ENCODE measurements around the gene MPC1L. TPM values are rescaled to one million over a fixed set of nuclear protein-coding genes. Genes with fewer than 3 reads are reported as not detected.
"Not testable (repeated sequence)": the region's sequence is repeated elsewhere in the genome, so short reads cannot be mapped to it uniquely, and the experiment has no call there.

MPC1L gene
- total RNA-seq (2021; fragmentation: NEBNext Ultra II Directional; extraction: Animal tissue kit (Norgen Biotek cat#: 25700)) = not detected
- long read RNA-seq = 0 reads

DNA sequence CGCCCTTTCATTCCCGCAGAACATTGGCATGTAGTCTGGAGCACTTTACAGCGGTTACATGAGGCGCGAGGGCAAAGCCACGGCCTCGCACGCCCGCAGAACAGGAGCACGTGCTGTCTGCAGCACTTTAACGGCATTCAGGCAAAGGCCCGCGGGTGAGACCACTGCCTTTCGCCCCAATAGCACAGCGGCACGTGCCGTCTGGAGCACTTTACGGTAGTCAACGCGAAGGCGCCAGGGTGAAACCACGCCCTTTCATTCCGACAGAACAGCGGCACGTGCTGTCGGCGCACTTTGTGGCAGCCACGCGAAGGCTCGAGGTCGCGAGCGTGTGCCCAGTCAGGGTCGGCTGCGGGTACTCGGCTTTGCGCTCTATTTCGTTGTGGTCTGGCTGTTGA lies at the start of gene MPC1L:
Gene MPC1L (plus strand): TSS at position 290 of the 398 bp plus-strand sequence. CDS start 138 bp downstream, outside the sequence.
- DNase-seq = no peak
- Mint-ChIP-seq H3K4me3 (no peak within 1 kb of the TSS), H3K9me3 (no peaks in the 10 kb centered on the region), H3K4me1 (ENCODE audit: low read depth) (no peaks in the 10 kb centered on the region), H3K27ac (no peak within 1 kb of the TSS), H3K36me3 (ENCODE audit: low read depth) (no peaks in the 10 kb centered on the region), H3K27me3 (ENCODE audit: insufficient read depth) (no peaks in the 10 kb centered on the region)
- no peak for TF ChIP-seq CTCF (IDR thresholded peaks at IDR 0.05)

DNA sequence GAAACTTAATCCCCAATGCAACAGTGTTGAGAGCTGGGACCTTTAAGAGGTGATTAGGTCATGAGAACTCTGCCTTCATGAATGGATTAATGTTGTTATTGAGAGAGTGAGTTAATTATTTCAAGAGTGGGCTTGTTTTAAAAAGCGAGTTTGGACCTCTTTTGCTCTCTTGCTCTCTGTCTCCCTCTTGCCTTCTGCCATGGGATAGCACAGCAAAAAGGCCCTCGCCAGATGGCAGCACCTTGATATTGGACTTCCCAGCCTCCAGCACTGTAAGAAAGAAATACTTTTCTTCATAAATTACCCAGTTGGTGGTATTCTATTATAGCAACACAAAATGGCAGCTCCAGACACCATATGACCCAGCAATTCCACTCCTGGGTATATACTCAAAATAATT lies 49.5 kb upstream of the MPC1L start:
- Mint-ChIP-seq H3K27me3 (ENCODE audit: insufficient read depth) (peaks cover 9% of the 10 kb centered on the region), H3K4me3 (no peak overlapping the region), H3K27ac (no peak overlapping the region), H3K36me3 (ENCODE audit: low read depth) (no peaks in the 10 kb centered on the region), H3K4me1 (ENCODE audit: low read depth) (peaks cover 6% of the 10 kb centered on the region; the same call in 1 of the 2 replicates), H3K9me3 (no peaks in the 10 kb centered on the region)
- DNase-seq = no peak
- peak; percentile 60 for TF ChIP-seq CTCF (IDR thresholded peaks at IDR 0.05)

DNA sequence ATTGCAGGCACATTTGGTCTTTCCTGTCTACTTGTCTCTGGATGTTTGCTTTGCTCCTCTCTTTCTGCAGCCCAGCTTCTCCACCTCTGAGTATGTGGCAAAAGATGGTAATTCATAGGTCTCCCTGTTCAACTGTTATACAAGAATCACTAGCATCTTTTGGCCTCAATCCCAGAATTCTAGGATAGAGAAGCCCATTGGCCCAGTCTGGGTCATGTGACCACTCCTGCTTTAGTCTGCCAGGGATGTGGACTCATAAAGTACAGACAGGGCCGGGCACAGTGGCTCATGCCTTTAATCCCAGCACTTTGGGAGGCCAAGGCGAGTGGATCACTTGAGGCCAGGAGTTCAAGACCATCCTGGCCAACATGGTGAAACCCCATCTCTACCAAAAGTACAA lies 47.8 kb upstream of the MPC1L start:
- peaks cover 10% of the 10 kb centered on the region; the same call in 1 of the 2 replicates for H3K4me1 Mint-ChIP-seq (ENCODE audit: low read depth)
- H3K36me3 Mint-ChIP-seq (ENCODE audit: low read depth); H3K27me3 Mint-ChIP-seq (ENCODE audit: insufficient read depth); H3K27ac Mint-ChIP-seq; H3K9me3 Mint-ChIP-seq; H3K4me3 Mint-ChIP-seq: not testable (repeated sequence)
- DNase-seq = peak; percentile 77

GRCh38 chrX:40576291-40576690 lies 46.9 kb upstream of the MPC1L start:
- H3K36me3 Mint-ChIP-seq (ENCODE audit: low read depth) = no peaks in the 10 kb centered on the region
- H3K4me1 Mint-ChIP-seq (ENCODE audit: low read depth) = peaks cover 10% of the 10 kb centered on the region; the same call in 1 of the 2 replicates
- no peaks in the 10 kb centered on the region for H3K9me3 Mint-ChIP-seq
- H3K4me3 Mint-ChIP-seq = no peak overlapping the region
- TF ChIP-seq CTCF (IDR thresholded peaks at IDR 0.05) = no peak
- no peak overlapping the region for H3K27ac Mint-ChIP-seq
- no peak for DNase-seq
- peaks cover 4% of the 10 kb centered on the region; the same call in 1 of the 2 replicates for H3K27me3 Mint-ChIP-seq (ENCODE audit: insufficient read depth)

DNA sequence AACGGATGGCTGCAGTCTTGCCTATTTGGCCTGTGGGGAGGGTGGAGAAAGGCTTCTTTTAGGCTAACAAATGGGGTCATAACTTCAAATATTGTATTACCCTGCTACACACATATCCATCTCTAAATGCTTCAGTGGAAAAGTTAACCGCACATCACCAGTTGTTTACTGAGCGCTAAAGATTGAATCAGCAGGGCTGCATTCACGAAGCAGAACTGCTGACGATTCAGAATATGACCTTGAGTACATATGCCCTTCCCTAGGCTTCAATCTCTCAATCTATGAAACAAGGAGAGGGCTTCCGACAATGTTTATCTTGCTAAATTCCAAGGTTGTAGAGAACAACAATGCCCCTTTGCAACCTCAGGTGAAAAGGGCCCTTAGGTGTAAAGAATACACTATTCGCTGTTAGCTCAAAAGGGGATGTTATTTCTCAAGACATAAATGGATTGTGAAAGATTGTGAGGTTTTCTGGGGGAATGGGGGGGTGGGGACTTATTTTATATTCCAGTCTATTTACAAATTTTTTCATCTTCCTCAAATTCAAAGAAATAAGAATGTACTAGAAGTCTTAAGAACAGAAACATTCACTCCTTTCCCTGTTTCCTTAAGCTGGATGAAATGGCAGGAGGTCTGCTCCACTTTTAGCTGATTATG lies 45.1 kb upstream of the MPC1L start:
- no peaks in the 10 kb centered on the region for H3K36me3 Mint-ChIP-seq (ENCODE audit: low read depth)
- no peak overlapping the region for H3K4me3 Mint-ChIP-seq
- peaks cover under 1% of the 10 kb centered on the region; the same call in 1 of the 2 replicates for H3K27me3 Mint-ChIP-seq (ENCODE audit: insufficient read depth)
- no peak for TF ChIP-seq CTCF (IDR thresholded peaks at IDR 0.05)
- H3K9me3 Mint-ChIP-seq = no peaks in the 10 kb centered on the region
- peaks cover 24% of the 10 kb centered on the region for H3K4me1 Mint-ChIP-seq (ENCODE audit: low read depth)
- no peak overlapping the region for H3K27ac Mint-ChIP-seq
- DNase-seq = no peak

GRCh38 chrX:40579141-40579540 lies 44.1 kb upstream of the MPC1L start:
- Mint-ChIP-seq H3K36me3 (ENCODE audit: low read depth) (no peaks in the 10 kb centered on the region), H3K27ac (no peak overlapping the region), H3K4me3 (no peak overlapping the region), H3K27me3 (ENCODE audit: insufficient read depth) (no peaks in the 10 kb centered on the region; the same call in 1 of the 2 replicates), H3K9me3 (no peaks in the 10 kb centered on the region), H3K4me1 (ENCODE audit: low read depth) (peaks cover 29% of the 10 kb centered on the region)
- TF ChIP-seq CTCF (IDR thresholded peaks at IDR 0.05) = no peak
- DNase-seq = no peak

Measured in HFFc6 (cell line).